Peyer's patch (tissue), 4 donors: ENCODE results near the gene VGLL1. TPM values are rescaled to one million over a fixed set of nuclear protein-coding genes. Genes with fewer than 3 reads are reported as not detected.

Source experiments
- DNase-seq, 3 donors: peaks; one replicate each; pipeline ENCODE4 v3.0.0-alpha.2; 2017 to 2019
- H3K27ac ChIP-seq, 4 donors: fragments of 200-600 bp; sonication (generic); one replicate each; pipeline ENCODE4 v1.5.1; 2016 to 2019
- H3K27me3 ChIP-seq, 2 donors: fragments of 200-600 bp; sonication (generic); one replicate each; pipeline ENCODE4 v1.5.1; 2019
- H3K36me3 ChIP-seq, 3 donors: fragments of 200-600 bp; sonication (generic); one replicate each; pipeline ENCODE4 v1.5.1; 2016 to 2019
- H3K4me1 ChIP-seq, 4 donors: fragments of 200-600 bp; sonication (generic); one replicate each; pipeline ENCODE4 v1.5.1; 2016 to 2019
- H3K4me3 ChIP-seq, 4 donors: fragments of 200-600 bp; sonication (generic); 1 replicate in 3 of 4; 2 replicates in 1 of 4; pipeline ENCODE4 v1.5.1; 2016 to 2019; ENCODE audit warnings: mild to moderate bottlenecking in 1 of 4
- H3K9me3 ChIP-seq, 4 donors: fragments of 200-600 bp; sonication (generic); one replicate each; pipeline ENCODE4 v1.5.1; 2016 to 2019; ENCODE audit warnings: mild to moderate bottlenecking in 1 of 4
- CTCF ChIP-seq, 6 experiments: fragments of 450-650 bp in 4 of 6; fragments of 200-600 bp in 2 of 6; sonication (generic) in 1 of 6; IDR thresholded peaks; one replicate each; pipeline ENCODE4 v1.5.1; 2017 to 2019; ENCODE audit warnings: antibody characterized with exemption in 6 of 6, mild to moderate bottlenecking in 3 of 6, moderate library complexity in 1 of 6
- POLR2A ChIP-seq, 2 donors: fragments of 450-650 bp; IDR thresholded peaks; one replicate each; pipeline ENCODE4 v1.5.1; 2017; ENCODE audit warnings: antibody characterized with exemption in 2 of 2, mild to moderate bottlenecking in 2 of 2, moderate library complexity in 2 of 2
- total RNA-seq, 4 donors: library from RNA; depleted of rRNA; stranded (reverse); fragments of >200 nt; gene quantifications; one replicate each; pipeline ENCODE4 v1.1.0, GENCODE V29; 2016

Gene VGLL1
- total RNA-seq: not detected

GRCh38 chrX:136531951-136532350 lies at the start of gene VGLL1:
TSS of gene VGLL1 (plus strand) at chrX:136532215. CDS start at chrX:136536021, 3,806 bp downstream.
- Histone ChIP-seq H3K27me3 (no peaks in the 10 kb centered on the region), H3K9me3 (no peaks in the 10 kb centered on the region), H3K36me3 (no peaks in the 10 kb centered on the region), H3K27ac (no peak within 1 kb of the TSS), H3K4me1 (no peaks in the 10 kb centered on the region), H3K4me3 (no peak within 1 kb of the TSS)
- no peak for DNase-seq
- TF ChIP-seq CTCF (IDR thresholded peaks at IDR 0.05): no peak
- no peak for TF ChIP-seq POLR2A (IDR thresholded peaks at IDR 0.05)

- Histone ChIP-seq H3K4me1 (no peaks in the 10 kb centered on the region), H3K36me3 (no peaks in the 10 kb centered on the region), H3K4me3 (no peak within 1 kb of the TSS), H3K9me3 (no peaks in the 10 kb centered on the region), H3K27me3 (no peaks in the 10 kb centered on the region), H3K27ac (no peak within 1 kb of the TSS)
- no peak for DNase-seq
- no peak for TF ChIP-seq POLR2A (IDR thresholded peaks at IDR 0.05)
- no peak for TF ChIP-seq CTCF (IDR thresholded peaks at IDR 0.05)
Observed at GRCh38 chrX:136487647-136488046, 44.4 kb upstream of the VGLL1 start, which contains the start of gene BRS3. TSS of gene BRS3 (plus strand) at chrX:136487947. CDS start at chrX:136488115, 168 bp downstream.

GRCh38 chrX:136488706-136489105 lies 43.3 kb upstream of the VGLL1 start:
- H3K36me3 ChIP-seq: no peaks in the 10 kb centered on the region
- no peaks in the 10 kb centered on the region for H3K27me3 ChIP-seq
- no peaks in the 10 kb centered on the region for H3K4me1 ChIP-seq
- H3K4me3 ChIP-seq: no peak overlapping the region
- no peak for DNase-seq
- H3K27ac ChIP-seq: no peak overlapping the region
- H3K9me3 ChIP-seq: no peaks in the 10 kb centered on the region
- TF ChIP-seq CTCF (IDR thresholded peaks at IDR 0.05) (no peak), POLR2A (IDR thresholded peaks at IDR 0.05) (no peak)

- no peaks in the 10 kb centered on the region for H3K36me3 ChIP-seq
- TF ChIP-seq CTCF (IDR thresholded peaks at IDR 0.05): no peak
- TF ChIP-seq POLR2A (IDR thresholded peaks at IDR 0.05): no peak
- H3K27me3 ChIP-seq: no peaks in the 10 kb centered on the region
Observed at GRCh38 chrX:136491832-136492231, 40.2 kb upstream of the VGLL1 start.

GRCh38 chrX:136493011-136493410 lies 39.0 kb upstream of the VGLL1 start:
- Histone ChIP-seq H3K4me3 (no peak overlapping the region), H3K4me1 (no peaks in the 10 kb centered on the region), H3K36me3 (no peaks in the 10 kb centered on the region), H3K27ac (no peak overlapping the region), H3K27me3 (no peaks in the 10 kb centered on the region), H3K9me3 (no peaks in the 10 kb centered on the region)
- DNase-seq: no peak
- TF ChIP-seq CTCF (IDR thresholded peaks at IDR 0.05): no peak
- no peak for TF ChIP-seq POLR2A (IDR thresholded peaks at IDR 0.05)

More at GRCh38 chrX:136491832-136492231, 40.2 kb upstream of the VGLL1 start:
- Histone ChIP-seq H3K4me1 (no peaks in the 10 kb centered on the region), H3K9me3 (no peaks in the 10 kb centered on the region), H3K4me3 (no peak overlapping the region), H3K27ac (no peak overlapping the region)
- no peak for DNase-seq

GRCh38 chrX:136495043-136495442 lies 37.0 kb upstream of the VGLL1 start:
- Histone ChIP-seq H3K4me3 (no peak overlapping the region), H3K27ac (no peak overlapping the region), H3K4me1 (no peaks in the 10 kb centered on the region), H3K36me3 (no peaks in the 10 kb centered on the region), H3K27me3 (no peaks in the 10 kb centered on the region), H3K9me3 (no peaks in the 10 kb centered on the region)
- TF ChIP-seq POLR2A (IDR thresholded peaks at IDR 0.05): no peak
- TF ChIP-seq CTCF (IDR thresholded peaks at IDR 0.05): no peak
- DNase-seq: no peak
